VCaP (cell line): ENCODE results near the gene COPZ1.
A peak's percentile ranks its signal among the peaks of the same experiment; 100 is the strongest.

Source experiments
- H3K27ac ChIP-seq: fragments of 450-650 bp; 2 replicates; pipeline ENCODE4 v1.5.1; 2017
- TF ChIP-seq, protein P1 (sequence below): fragments of 450-650 bp; conservative IDR thresholded peaks from 2 replicates; pipeline ENCODE4 v1.5.1; 2017; ENCODE audit warnings: mild to moderate bottlenecking, moderate library complexity

COPZ1 gene, protein sequence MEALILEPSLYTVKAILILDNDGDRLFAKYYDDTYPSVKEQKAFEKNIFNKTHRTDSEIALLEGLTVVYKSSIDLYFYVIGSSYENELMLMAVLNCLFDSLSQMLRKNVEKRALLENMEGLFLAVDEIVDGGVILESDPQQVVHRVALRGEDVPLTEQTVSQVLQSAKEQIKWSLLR

DNA sequence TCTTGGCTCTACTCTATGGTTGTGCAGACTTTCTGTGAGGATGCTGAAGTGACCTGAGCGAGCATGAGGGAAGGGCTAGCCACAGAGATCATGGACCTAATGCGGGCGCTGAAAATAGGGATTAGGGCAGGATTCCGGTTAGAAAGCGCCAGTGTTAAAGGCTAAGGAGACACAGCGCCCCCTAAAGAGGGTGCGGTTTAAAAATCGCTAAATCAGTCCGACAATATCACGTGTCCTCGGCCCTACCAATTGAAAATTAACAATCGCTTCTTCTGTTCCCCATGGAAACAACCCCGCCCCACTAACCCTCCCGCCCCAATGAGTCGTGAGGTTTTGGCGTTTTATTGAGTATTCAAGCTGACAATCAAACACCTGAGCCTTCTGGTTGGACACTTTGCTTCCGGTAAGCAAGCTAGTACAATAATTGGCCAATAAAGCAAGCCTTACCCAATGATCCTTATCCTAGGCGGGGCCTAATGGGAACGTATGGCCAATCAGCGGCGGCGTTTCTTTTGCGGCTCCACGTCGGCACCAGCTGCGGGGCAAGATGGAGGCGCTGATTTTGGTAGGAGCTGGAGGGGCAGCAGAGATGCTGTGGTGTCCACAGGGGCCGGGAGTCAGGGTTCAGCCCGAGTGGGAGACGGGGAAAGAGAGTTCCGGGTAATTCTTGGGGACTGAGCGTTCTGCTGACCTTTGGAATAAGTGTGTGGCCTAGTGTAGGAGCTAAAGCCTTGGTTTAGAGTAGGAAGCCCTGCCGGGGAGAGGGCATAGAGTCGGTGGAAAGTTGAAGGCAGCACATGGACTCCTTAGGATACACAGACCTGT lies at the start of gene COPZ1:
TSS of gene COPZ1 (plus strand) at position 515 of the 825 bp plus-strand sequence. CDS start at position 548, 33 bp downstream.
- H3K27ac ChIP-seq = peak within 1 kb of the TSS; percentile 86
- TF ChIP-seq, protein P1, sequence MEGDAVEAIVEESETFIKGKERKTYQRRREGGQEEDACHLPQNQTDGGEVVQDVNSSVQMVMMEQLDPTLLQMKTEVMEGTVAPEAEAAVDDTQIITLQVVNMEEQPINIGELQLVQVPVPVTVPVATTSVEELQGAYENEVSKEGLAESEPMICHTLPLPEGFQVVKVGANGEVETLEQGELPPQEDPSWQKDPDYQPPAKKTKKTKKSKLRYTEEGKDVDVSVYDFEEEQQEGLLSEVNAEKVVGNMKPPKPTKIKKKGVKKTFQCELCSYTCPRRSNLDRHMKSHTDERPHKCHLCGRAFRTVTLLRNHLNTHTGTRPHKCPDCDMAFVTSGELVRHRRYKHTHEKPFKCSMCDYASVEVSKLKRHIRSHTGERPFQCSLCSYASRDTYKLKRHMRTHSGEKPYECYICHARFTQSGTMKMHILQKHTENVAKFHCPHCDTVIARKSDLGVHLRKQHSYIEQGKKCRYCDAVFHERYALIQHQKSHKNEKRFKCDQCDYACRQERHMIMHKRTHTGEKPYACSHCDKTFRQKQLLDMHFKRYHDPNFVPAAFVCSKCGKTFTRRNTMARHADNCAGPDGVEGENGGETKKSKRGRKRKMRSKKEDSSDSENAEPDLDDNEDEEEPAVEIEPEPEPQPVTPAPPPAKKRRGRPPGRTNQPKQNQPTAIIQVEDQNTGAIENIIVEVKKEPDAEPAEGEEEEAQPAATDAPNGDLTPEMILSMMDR = peak; percentile 89

DNA sequence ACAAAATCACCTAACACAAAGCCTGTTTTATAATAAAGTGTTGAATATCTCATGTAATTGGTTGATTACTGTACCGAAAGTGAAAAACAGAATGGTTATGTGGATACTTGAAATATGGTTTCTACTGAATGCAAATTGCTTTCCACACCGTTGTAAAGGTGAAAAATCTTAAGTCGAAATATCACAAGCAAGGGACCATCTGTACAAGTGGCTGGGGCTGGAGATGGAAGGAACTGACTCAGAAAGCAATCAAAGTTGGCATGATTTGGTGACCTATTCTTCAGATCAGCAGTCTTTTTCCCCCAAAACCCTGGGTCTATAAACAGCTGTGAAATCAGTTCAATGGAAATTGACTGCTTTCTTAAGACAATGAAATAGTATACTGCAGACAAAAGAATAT lies 48.6 kb upstream of the COPZ1 start:
- TF ChIP-seq, protein P1 = no peak
- H3K27ac ChIP-seq = peak overlapping the region; percentile 98

DNA sequence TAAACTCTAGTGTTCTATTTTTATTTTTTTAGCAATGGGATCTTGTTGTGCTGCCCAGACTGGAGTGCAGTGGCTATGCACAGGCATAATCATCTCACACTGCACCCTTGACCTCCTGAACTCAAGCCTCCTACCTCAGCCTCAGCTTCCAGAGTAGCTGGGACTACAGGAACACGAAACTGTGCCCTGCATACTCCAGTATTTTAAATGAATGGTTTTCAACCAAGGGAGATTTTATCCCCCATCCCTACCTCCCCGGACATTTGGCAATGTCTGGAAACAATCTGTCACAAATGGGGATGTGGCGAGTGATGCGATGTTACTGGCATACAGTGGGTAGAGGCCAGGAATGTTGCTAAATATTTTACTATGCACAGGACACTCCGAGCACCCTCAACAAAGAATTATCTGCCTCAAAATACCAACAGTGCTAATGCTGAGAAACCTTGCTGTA lies 47.1 kb upstream of the COPZ1 start:
- TF ChIP-seq, protein P1 = no peak
- peak overlapping the region; percentile 98 for H3K27ac ChIP-seq

DNA sequence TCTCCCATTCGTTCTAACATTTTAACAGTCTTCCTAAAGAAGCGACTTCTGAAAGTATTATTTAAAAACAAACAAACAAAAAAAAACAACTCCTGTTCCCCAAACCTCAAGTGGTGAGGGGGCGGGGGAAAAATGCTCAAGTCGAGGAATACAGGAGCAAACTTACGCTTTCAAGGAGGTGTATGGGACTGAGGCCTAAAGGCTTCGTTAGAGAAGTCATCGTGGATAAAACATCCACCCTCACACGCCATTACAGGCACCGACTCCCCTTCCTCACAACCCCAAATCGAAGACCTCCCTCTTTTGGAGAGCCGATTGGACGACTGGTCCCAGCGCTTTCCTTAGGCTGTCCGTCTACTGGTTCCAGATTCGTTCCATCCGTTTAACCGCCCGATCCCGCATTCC lies 45.7 kb upstream of the COPZ1 start:
- TF ChIP-seq, protein P1 = no peak
- peak overlapping the region; percentile 98 for H3K27ac ChIP-seq

DNA sequence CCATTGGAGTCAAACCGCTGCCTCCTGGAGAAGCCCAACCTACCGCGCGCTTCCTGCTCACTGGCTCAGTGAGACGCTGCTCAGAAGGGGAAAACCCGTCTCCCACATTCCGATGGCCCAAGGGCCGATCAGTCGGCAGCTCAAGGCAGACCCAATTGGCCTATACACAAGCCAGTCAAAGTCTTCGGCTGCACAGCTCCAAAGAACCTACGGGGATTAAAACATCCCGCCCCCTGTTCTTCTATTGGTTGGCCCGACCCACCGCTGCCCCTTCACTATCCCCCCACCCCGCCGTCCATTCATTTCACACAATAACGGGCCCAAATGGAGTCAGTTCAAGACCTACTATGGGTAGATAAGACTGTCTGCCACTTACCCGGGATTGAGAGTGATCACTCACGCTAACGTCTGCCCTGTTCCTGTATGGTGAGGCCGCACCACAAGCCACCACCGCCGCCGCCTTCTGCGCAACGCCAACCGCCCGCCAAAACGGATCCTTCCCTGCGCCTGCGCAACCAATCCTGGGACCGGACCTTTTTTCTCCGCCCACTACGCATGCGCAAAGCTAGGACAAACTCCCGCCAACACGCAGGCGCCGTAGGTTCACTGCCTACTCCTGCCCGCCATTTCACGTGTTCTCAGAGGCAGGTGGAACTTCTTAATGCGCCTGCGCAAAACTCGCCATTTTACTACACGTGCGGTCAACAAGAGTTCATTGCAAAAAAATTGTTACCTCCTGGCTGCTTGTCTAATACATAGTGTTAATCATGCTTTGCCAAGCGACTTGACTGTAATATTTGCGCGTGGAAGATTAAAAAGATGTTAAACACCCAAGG lies 45.1 kb upstream of the COPZ1 start, which contains the start of gene CBX5:
TSS of gene CBX5 (minus strand) at position 491 of the 836 bp plus-strand sequence. CDS start 22,472 bp downstream, outside the sequence.
- TF ChIP-seq, protein P1 = no peak
- H3K27ac ChIP-seq = peak within 1 kb of the TSS; percentile 98

DNA sequence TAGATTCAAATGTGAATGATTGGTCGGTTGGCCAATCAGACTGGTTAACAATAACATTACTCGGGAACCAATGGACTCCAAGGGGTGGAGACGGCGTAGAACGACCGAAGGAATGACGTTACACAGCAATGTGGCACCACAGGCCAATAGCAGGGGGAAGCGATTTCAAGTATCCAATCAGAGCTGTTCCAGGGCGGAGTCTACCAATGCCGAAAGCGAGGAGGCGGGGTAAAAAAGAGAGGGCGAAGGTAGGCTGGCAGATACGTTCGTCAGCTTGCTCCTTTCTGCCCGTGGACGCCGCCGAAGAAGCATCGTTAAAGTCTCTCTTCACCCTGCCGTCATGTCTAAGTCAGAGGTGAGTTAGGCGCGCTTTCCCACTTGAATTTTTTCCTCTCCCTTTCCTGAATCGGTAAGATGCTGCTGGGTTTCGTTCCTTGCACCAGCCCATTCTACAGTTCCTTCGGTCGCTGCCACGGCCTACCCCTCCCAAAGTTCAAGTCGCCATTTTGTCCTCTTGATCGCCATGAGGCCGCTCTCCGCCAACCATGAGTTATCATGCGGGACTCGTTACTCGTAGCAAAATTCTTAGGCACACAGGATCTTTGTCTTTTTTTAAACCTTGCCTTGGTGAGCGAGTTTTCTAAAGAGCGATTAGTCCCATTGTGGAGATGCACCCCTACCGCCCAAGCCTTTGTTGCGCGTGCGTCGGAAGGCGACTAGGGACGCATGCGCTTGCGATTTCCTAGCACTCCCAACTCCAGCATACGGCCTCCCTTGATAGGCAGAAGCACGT lies 44.3 kb upstream of the COPZ1 start, which contains the start of gene HNRNPA1:
TSS of gene HNRNPA1 (plus strand) at position 259 of the 793 bp plus-strand sequence. CDS start at position 341, 82 bp downstream.
- TF ChIP-seq, protein P1 = no peak
- peak within 1 kb of the TSS; percentile 98 for H3K27ac ChIP-seq

DNA sequence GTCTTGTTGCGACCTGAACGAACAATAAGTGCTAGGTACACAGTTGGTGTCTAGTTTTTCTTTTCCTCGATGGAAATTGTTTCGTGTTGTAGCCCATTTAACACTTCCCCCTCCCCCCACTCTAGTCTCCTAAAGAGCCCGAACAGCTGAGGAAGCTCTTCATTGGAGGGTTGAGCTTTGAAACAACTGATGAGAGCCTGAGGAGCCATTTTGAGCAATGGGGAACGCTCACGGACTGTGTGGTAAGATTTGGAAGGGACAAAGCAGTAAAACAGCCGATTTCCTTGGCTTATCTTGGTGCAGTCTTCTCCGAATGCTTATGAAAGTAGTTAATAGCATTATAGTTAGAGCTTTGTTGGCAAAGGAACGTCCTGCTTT lies 43.7 kb upstream of the COPZ1 start:
- H3K27ac ChIP-seq = peak overlapping the region; percentile 98

DNA sequence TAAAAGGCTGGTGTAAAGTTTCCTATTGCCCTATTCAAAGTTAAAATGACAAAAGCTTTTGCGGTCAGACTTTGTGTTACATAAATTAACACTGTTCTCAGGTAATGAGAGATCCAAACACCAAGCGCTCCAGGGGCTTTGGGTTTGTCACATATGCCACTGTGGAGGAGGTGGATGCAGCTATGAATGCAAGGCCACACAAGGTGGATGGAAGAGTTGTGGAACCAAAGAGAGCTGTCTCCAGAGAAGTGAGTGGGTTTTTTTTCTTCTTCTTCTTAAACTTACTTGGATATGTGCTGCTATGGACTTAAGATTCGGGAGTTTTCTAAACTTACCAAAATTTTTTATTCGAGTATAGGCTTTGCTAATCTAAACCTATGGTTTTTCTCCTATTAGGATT lies 43.2 kb upstream of the COPZ1 start:
- H3K27ac ChIP-seq = peak overlapping the region; percentile 98
